PC-9 (cell line): ENCODE measurements around the gene OR6K2.

Source experiments
- EZH2 ChIP-seq: fragments of 200-600 bp; sonication (generic); IDR thresholded peaks from 2 replicates; pipeline ENCODE4 v1.8.0; 2017; ENCODE audit warnings: antibody characterized with exemption, low read depth
- TF ChIP-seq, protein P1 (sequence below): fragments of 200-600 bp; sonication (generic); conservative IDR thresholded peaks from 2 replicates; pipeline ENCODE4 v1.6.1; 2017; ENCODE audit warnings: mixed run types, antibody characterized with exemption, mild to moderate bottlenecking, moderate library complexity

DNA sequence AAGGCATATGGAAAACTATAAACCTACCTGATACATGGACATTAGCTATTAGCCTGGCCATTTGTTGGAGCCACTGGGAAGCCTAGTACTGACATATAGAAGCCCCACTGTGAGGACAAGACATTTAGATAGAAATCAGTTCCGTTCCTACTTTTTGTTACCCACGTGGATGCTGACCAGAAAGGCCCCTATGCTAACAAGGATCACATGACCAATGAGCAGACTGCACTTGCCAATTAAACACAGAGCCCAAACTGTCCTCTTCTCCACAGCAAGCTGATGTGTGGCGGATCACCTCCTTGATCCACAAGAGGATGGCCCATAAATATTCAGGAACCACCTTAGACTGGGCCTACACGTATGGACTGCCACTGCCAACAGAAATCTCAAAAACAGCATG lies 31.3 kb upstream of the OR6K2 start:
- TF ChIP-seq, protein P1, sequence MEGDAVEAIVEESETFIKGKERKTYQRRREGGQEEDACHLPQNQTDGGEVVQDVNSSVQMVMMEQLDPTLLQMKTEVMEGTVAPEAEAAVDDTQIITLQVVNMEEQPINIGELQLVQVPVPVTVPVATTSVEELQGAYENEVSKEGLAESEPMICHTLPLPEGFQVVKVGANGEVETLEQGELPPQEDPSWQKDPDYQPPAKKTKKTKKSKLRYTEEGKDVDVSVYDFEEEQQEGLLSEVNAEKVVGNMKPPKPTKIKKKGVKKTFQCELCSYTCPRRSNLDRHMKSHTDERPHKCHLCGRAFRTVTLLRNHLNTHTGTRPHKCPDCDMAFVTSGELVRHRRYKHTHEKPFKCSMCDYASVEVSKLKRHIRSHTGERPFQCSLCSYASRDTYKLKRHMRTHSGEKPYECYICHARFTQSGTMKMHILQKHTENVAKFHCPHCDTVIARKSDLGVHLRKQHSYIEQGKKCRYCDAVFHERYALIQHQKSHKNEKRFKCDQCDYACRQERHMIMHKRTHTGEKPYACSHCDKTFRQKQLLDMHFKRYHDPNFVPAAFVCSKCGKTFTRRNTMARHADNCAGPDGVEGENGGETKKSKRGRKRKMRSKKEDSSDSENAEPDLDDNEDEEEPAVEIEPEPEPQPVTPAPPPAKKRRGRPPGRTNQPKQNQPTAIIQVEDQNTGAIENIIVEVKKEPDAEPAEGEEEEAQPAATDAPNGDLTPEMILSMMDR, result no peak
- TF ChIP-seq EZH2, result no peak
